Right forelimb (tissue), 1 donor: ENCODE measurements around the gene MRPL55.
"Not testable (repeated sequence)": the region's sequence is repeated elsewhere in the genome, so short reads cannot be mapped to it uniquely, and the experiment has no call there.

Experiments used
- DNase-seq: peaks from one replicate; pipeline ENCODE4 v3.0.0-alpha.2; 2018

Gene MRPL55

DNA sequence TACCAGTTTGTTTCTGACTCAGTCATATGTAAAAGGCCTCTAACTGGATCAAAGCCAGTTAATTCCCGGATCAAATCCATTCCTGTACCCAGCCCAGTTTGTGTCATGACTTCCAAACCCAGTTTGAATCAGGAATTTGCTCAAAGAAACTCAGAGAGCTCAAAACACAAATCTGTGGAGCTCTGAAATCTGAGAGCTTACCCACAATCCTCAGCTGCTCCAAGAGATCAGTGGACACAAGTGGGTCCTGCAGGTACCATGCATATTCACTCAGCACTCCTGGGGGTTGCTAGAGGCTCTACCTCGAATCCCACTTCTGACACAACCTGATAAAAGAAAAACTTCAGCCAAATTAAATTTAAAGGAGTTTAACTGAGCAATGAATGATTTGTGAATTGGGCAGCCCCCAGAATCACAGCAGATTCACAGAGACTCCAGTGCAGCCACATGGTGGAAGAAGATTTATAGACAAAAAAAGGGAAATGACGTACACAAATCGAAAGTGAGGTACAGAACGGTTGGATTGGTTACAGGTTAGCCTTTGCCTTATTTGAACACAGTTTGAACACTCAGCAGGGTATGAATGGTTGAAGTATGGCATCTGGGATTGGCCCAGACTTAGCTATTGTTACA is 11.9 kb upstream of the MRPL55 start:
- no peak for DNase-seq

- no peak for DNase-seq
These were observed 11.3 kb upstream of the MRPL55 start for GRCh38 chr1:228120351-228120750.

DNA sequence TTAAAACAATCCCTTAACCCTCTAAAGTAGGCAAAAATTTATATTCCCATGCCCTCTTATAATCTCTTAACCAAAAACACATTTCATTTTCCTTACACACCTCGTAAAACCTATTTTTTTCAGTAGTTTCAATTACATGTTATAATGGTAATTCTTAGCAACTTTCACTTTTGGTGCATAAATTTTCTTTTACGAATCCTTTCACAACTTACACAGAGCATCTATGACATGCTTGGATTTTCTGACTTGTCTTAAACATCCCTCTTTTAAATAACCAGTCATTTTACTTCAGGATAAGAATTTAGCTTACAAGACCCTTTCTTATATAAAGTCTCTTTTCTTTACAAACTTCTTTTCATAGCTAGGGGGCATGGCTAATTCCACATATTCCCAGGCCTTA is 8.9 kb upstream of the MRPL55 start:
- DNase-seq = no peak

- DNase-seq = no peak
These were observed 8.2 kb upstream of the MRPL55 start for GRCh38 chr1:228117335-228117734.

DNA sequence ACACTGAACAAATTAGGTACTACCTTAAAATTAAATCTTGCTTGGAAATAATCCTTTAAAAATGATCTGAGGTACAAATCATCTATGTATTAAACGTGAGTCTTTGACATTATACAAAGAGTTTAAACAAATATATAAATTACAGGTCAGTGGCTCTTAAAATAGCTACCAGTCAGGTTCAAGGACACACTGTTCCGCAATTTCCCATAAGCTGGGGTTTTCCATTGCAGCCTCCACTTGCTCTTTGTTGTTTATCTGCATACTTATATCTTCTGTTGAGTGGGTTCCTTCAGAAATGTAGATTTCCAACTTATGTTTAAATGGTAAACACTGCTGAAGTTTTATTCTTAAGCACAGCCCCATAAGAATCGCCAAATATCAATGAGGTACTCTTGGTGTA is 5.7 kb upstream of the MRPL55 start:
- no peak for DNase-seq

- no peak for DNase-seq
These were observed 3.5 kb upstream of the MRPL55 start for GRCh38 chr1:228112617-228113016.

GRCh38 chr1:228112167-228112566 is 3.1 kb upstream of the MRPL55 start:
- DNase-seq = no peak

- not testable (repeated sequence) for DNase-seq
These were observed 2.2 kb upstream of the MRPL55 start for GRCh38 chr1:228111315-228111714.

DNA sequence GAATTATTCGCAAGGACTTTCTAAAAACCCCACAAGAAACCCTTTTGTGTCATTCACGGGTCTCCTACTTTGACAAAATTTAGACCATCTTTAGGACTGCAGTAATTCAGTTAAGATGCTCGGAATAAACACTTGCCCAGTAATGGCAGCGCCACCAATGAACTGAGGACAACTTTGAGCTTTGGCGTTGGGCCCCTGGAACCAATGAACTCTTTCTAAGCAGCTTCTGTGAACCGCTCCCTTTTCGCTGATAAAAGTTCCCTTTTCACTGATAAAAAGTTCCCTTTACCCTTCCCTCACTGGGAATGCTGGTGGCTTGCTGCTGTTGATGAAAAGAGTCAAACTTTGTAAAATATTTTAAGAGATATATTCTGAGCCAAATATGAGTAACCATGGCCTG is 1.5 kb upstream of the MRPL55 start:
- DNase-seq = no peak

GRCh38 chr1:228109962-228110488 is 926 bp upstream of the MRPL55 start:
- DNase-seq = no peak

- DNase-seq = no peak
These were observed 392 bp downstream of the MRPL55 start for GRCh38 chr1:228108742-228109072.

DNA sequence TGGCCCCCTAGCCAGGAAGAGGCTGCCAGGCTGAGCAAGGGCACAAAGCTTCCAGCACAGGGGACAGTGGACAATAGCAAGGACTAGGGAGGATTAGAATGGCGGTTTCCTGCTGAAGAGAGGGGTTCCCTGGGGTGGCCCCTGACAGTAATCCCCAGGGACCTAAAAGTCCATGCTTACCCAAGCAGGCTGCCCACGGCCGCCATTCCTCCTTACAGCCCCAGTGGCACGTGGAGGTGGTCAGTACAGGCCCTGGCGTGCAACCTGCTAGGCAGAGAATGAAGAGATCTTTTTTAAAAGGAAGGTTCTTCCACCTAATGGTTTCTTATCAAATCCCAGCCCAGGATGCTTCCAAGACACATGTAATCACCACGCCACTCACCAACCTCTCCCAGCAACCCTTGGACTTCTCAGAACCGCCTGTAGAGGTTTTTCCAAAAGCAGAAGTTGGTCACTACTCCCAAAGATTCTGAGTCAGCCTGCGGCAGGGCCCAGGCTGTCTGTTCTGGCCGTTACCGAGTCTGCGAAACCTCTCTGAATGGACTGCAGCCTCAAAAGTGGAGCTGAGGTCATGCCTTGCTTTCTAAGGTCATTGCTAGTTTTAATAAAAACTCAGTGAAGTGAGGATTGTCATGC is 926 bp downstream of the MRPL55 start:
- no peak for DNase-seq

GRCh38 chr1:228107636-228108035 is 1.5 kb downstream of the MRPL55 start:
- no peak for DNase-seq

GRCh38 chr1:228106800-228107054 is 2.4 kb downstream of the MRPL55 start:
- no peak for DNase-seq

GRCh38 chr1:228105996-228106799 is 2.9 kb downstream of the MRPL55 start:
- no peak for DNase-seq

DNA sequence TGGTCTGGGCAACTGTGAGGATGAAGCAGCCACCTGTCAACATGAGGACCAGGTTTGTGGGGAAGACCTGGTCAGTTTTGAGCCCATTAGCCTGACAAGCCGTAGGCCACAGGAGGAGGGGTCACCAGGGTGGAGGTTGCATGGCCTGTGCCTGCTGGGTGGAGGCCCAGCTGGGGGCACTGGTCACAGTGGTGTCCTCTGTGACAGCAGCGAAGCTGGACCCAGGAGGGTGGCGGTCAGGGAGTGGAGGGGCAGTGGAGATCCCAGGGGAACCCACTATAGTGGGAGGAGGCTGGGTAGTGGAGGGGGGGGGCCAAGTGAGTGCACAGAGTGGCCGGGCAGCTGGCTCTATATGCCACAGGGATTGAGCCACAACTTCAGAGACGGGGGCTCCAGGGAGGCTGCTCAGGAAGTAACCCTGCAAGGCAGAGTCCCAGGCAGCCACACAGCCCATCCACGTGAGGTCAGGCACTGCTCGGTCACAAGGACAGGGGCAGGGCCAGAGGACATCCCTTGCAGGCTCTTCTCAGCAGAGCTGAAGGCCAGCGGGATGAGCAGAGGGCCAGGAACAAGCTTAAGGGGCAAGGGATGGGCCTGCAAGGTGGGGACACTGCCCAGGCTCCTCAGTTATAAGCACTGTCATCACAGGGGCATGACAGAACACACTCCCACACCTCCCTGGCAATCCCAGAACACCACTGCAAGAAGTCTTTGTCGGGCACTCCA is 3.7 kb downstream of the MRPL55 start:
- DNase-seq = no peak

DNA sequence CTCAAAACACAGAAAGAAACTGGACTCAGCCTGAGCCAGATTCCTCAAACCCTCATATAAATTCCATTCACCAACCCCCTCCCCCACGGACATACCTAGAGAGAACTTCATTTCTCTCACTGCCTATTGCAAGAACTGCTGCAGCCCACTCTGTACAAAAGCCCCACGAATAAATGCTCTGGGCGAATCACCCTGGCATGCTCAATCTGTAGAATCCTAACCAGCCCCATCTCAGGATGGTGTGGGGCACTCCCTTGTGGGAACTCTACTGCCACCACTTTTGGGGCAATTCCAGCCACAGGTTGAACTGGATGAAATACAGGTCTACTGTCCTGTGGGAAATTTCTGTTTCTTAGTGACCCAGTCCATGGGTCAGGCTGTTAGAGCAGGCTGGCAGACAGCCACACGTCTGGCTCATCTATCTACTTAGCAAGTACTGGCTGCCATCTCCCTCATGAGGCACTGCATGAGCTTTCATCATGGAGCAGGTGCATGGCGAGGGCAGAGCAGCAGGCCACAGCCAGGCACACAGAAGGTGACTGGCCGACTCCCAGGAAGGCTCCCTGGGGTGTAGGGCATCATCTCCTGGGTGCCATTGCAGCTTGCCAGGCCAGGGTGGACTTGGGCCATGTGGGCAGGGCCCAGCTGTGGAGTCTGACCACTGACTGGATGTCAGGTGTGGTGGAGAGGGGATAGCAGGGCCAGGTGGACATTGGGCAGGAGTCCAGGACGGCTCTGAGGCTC is 4.4 kb downstream of the MRPL55 start:
- no peak for DNase-seq

- DNase-seq = peak; percentile 96
These were observed 6.1 kb downstream of the MRPL55 start, which contains the start of gene C1orf35 for GRCh38 chr1:228102791-228103620. Gene C1orf35, minus strand, starts transcription at chr1:228103325. Its CDS starts 98 bp downstream, at chr1:228103227.

DNA sequence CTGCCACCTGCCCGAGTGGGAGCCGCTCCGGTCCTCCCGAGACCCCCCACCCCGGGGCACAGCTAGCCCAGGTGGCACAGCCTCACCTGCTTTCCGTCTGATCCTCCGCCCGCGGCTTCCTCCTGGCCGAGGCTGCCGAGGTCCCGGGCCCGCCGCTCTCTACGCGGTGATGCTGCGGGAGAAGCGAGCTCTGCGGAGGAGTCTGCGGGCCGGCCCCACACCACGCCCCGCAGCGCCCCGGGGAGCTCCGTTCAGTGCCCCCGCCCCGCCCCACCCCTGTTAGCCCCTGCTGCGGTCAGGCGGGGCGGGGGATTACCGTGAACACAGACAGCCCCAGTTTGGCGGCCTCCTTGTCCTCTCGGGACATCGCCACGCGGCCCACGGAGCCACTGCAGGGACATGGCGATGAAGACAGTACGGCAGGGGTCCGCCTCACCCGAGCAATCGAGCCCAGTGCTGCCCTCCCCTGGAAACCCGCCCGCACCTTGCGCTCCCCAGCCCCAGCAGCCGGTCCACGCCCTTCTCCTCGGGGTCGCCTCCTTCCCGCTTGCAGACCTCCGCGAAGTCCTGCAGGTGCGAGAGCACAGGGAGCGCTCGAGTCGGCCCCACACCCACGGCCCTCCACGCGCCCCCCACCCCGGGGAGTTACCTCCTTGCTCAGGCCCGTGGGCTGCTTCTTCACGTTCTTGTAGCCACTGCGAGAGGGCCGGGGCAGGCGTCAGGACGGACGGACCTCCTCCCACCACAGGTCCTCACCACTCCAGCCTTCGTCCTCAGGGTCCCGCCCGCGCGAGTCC is 6.9 kb downstream of the MRPL55 start:
- peak; percentile 61 for DNase-seq

DNA sequence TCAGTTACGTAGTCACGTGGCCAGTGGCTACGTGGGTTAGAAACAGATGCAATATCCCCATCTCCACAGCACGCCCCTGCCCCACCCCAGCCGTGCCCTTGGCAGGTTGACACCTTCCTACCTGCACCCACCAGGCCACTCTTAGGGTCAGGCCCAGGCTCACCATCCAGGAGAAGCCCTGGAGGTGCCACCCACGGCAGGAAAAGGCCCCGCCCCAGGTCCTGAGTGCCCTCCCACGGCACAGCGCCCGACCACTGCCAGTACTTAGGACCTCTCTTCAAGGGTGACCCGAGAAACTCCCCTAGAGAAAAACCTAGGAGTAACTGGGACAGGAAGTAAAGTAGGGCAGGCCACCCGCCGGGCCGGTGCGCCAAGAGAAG is 7.5 kb downstream of the MRPL55 start:
- no peak for DNase-seq
